Stomach smooth muscle (tissue), 2 donors: ENCODE data around the gene PPM1D.
"Not testable (repeated sequence)": the region's sequence is repeated elsewhere in the genome, so short reads cannot be mapped to it uniquely, and the experiment has no call there.

Experiments
- H3K27ac ChIP-seq: one replicate; pipeline ENCODE4 v1.7.0; 2013; ENCODE audit warnings: mild to moderate bottlenecking, low read length, inconsistent platforms
- H3K27me3 ChIP-seq, 2 donors: one replicate each; pipeline ENCODE4 v1.7.0; 2013; ENCODE audit warnings: low read length in 2 of 2; ENCODE audit not compliant: insufficient read depth in 2 of 2, control insufficient read depth in 1 of 2
- H3K36me3 ChIP-seq, 2 donors: one replicate each; pipeline ENCODE4 v1.7.0; 2013; ENCODE audit warnings: low read length in 2 of 2; ENCODE audit not compliant: control insufficient read depth in 2 of 2, insufficient read depth in 2 of 2
- H3K4me1 ChIP-seq: one replicate; pipeline ENCODE4 v1.7.0; 2013; ENCODE audit warnings: low read length; ENCODE audit not compliant: control insufficient read depth, insufficient read depth
- H3K4me3 ChIP-seq, 2 donors: one replicate each; pipeline ENCODE4 v1.7.0; 2013; ENCODE audit warnings: low read length in 2 of 2
- H3K9ac ChIP-seq, 2 donors: one replicate each; pipeline ENCODE4 v1.7.0; 2013; ENCODE audit warnings: low read length in 2 of 2, mild to moderate bottlenecking in 1 of 2
- H3K9me3 ChIP-seq, 2 donors: one replicate each; pipeline ENCODE4 v1.7.0; 2013; ENCODE audit warnings: low read length in 2 of 2; ENCODE audit not compliant: control insufficient read depth in 2 of 2
- donor health status: healthy.
- donor health status: Pancreatic carcinoma.

PPM1D gene

GRCh38 chr17:60603477-60603876 lies 3.5 kb downstream of the PPM1D start:
- not testable (repeated sequence) for H3K9me3 ChIP-seq, H3K27me3 ChIP-seq, H3K4me3 ChIP-seq, H3K9ac ChIP-seq, H3K36me3 ChIP-seq, H3K4me1 ChIP-seq, H3K27ac ChIP-seq

GRCh38 chr17:60604686-60605334 lies 4.8 kb downstream of the PPM1D start:
- Histone ChIP-seq H3K9ac (no peak overlapping the region), H3K27ac (peak overlapping the region; percentile 46), H3K9me3 (no peaks in the 10 kb centered on the region), H3K4me3 (no peak overlapping the region), H3K36me3 (no peaks in the 10 kb centered on the region), H3K4me1 (peaks cover 4% of the 10 kb centered on the region), H3K27me3 (no peaks in the 10 kb centered on the region)

- H3K27ac ChIP-seq = no peak overlapping the region
- H3K27me3 ChIP-seq = no peaks in the 10 kb centered on the region
- peaks cover 4% of the 10 kb centered on the region for H3K4me1 ChIP-seq
- H3K9me3 ChIP-seq = no peaks in the 10 kb centered on the region
- H3K9ac ChIP-seq = no peak overlapping the region
- no peak overlapping the region for H3K4me3 ChIP-seq
- H3K36me3 ChIP-seq = no peaks in the 10 kb centered on the region
Measured at GRCh38 chr17:60606036-60606435, 6.0 kb downstream of the PPM1D start.

GRCh38 chr17:60610473-60610872 lies 10.5 kb downstream of the PPM1D start:
- Histone ChIP-seq H3K4me1 (peaks cover 2% of the 10 kb centered on the region), H3K27me3 (no peaks in the 10 kb centered on the region), H3K36me3 (no peaks in the 10 kb centered on the region), H3K9me3 (no peaks in the 10 kb centered on the region), H3K27ac (no peak overlapping the region), H3K4me3 (no peak overlapping the region), H3K9ac (no peak overlapping the region)

- not testable (repeated sequence) for H3K27me3 ChIP-seq, H3K9me3 ChIP-seq, H3K4me1 ChIP-seq, H3K36me3 ChIP-seq, H3K4me3 ChIP-seq, H3K9ac ChIP-seq, H3K27ac ChIP-seq
Measured at GRCh38 chr17:60611321-60611720, 11.3 kb downstream of the PPM1D start.

GRCh38 chr17:60613325-60613724 lies 13.3 kb downstream of the PPM1D start:
- H3K4me3 ChIP-seq = no peak overlapping the region
- no peak overlapping the region for H3K27ac ChIP-seq
- no peaks in the 10 kb centered on the region for H3K9me3 ChIP-seq
- no peak overlapping the region for H3K9ac ChIP-seq
- H3K27me3 ChIP-seq = no peaks in the 10 kb centered on the region
- peaks cover 2% of the 10 kb centered on the region for H3K4me1 ChIP-seq
- H3K36me3 ChIP-seq = no peaks in the 10 kb centered on the region

- H3K4me3 ChIP-seq, H3K4me1 ChIP-seq, H3K27ac ChIP-seq, H3K27me3 ChIP-seq, H3K9ac ChIP-seq, H3K9me3 ChIP-seq, H3K36me3 ChIP-seq: not testable (repeated sequence)
Measured at GRCh38 chr17:60613796-60614195, 13.8 kb downstream of the PPM1D start.

- not testable (repeated sequence) for H3K36me3 ChIP-seq, H3K9ac ChIP-seq, H3K9me3 ChIP-seq, H3K4me1 ChIP-seq, H3K27me3 ChIP-seq, H3K27ac ChIP-seq, H3K4me3 ChIP-seq
Measured at GRCh38 chr17:60614247-60614646, 14.3 kb downstream of the PPM1D start.

- peaks cover 2% of the 10 kb centered on the region for H3K4me1 ChIP-seq
Measured at GRCh38 chr17:60615108-60615507, 15.1 kb downstream of the PPM1D start.

GRCh38 chr17:60615840-60616239 lies 15.8 kb downstream of the PPM1D start:
- Histone ChIP-seq H3K9ac (no peak overlapping the region), H3K4me1 (peaks cover 2% of the 10 kb centered on the region), H3K27ac (no peak overlapping the region), H3K36me3 (no peaks in the 10 kb centered on the region), H3K27me3 (no peaks in the 10 kb centered on the region), H3K9me3 (no peaks in the 10 kb centered on the region), H3K4me3 (no peak overlapping the region)

More at GRCh38 chr17:60615108-60615507, 15.1 kb downstream of the PPM1D start:
- no peaks in the 10 kb centered on the region for H3K27me3 ChIP-seq
- no peak overlapping the region for H3K9ac ChIP-seq
- H3K27ac ChIP-seq = no peak overlapping the region
- no peaks in the 10 kb centered on the region for H3K9me3 ChIP-seq
- no peaks in the 10 kb centered on the region for H3K36me3 ChIP-seq
- H3K4me3 ChIP-seq = no peak overlapping the region

- no peaks in the 10 kb centered on the region for H3K9me3 ChIP-seq
- no peaks in the 10 kb centered on the region for H3K4me1 ChIP-seq
- no peaks in the 10 kb centered on the region for H3K36me3 ChIP-seq
- no peak overlapping the region for H3K27ac ChIP-seq
- H3K4me3 ChIP-seq = no peak overlapping the region
- H3K9ac ChIP-seq = no peak overlapping the region
- no peaks in the 10 kb centered on the region for H3K27me3 ChIP-seq
Measured at GRCh38 chr17:60618080-60618479, 18.1 kb downstream of the PPM1D start.
